C4-2B (cell line): ENCODE data around the gene IGLL1.
"Not testable (repeated sequence)": the region's sequence is repeated elsewhere in the genome, so short reads cannot be mapped to it uniquely, and the experiment has no call there.

ENCODE experiments used
- H3K27ac ChIP-seq: fragments of 450-650 bp; 2 replicates; pipeline ENCODE4 v1.5.1; 2017
- ZFX ChIP-seq: fragments of 450-650 bp; IDR thresholded peaks from 2 replicates; pipeline ENCODE4 v1.6.1; 2017
- TF ChIP-seq, protein P1 (sequence below): fragments of 450-650 bp; conservative IDR thresholded peaks from 2 replicates; pipeline ENCODE4 v1.5.1; 2017; ENCODE audit warnings: mild to moderate bottlenecking

IGLL1 gene

DNA sequence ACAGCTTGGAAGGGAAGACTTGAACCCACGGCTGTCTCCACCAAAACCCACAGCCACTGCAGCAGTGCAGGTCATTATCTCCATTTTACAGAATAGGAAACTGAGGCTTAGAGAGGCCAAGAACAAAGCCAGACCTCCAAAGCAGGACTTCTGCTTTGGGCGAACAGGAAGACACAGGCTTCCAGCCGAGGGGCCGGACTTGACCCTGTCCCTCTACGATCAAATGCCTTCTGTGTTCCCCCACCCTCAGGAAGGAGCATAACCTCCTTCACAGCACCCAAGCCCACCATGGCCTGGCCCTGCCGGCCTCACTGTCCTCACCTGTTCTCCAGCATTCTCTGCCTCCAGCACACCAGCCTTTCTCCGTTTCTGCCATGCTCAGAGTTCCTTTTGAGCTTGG is 15.8 kb downstream of the IGLL1 start:
- H3K27ac ChIP-seq: no peak overlapping the region
- TF ChIP-seq, protein P1, sequence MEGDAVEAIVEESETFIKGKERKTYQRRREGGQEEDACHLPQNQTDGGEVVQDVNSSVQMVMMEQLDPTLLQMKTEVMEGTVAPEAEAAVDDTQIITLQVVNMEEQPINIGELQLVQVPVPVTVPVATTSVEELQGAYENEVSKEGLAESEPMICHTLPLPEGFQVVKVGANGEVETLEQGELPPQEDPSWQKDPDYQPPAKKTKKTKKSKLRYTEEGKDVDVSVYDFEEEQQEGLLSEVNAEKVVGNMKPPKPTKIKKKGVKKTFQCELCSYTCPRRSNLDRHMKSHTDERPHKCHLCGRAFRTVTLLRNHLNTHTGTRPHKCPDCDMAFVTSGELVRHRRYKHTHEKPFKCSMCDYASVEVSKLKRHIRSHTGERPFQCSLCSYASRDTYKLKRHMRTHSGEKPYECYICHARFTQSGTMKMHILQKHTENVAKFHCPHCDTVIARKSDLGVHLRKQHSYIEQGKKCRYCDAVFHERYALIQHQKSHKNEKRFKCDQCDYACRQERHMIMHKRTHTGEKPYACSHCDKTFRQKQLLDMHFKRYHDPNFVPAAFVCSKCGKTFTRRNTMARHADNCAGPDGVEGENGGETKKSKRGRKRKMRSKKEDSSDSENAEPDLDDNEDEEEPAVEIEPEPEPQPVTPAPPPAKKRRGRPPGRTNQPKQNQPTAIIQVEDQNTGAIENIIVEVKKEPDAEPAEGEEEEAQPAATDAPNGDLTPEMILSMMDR: no peak
- no peak for TF ChIP-seq ZFX

DNA sequence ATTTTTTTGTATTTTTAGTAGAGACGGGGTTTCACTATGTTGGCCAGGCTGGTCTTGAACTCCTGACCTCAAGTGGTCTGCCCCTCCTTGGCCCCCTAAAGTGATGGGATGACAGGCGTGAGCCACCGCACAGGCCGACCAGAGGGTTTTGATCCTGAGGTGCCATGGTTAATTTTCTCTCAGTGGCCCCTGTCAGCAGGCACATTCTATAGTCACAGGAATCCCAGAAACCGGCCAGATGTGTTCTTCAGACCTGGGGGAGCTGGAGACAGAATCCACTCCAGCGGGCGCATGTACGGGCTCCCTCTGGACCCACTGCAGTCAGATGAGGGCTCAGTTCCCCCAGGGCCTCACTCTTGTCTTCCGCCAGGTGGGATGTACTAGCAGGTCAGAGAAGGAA is 17.0 kb downstream of the IGLL1 start:
- no peak overlapping the region for H3K27ac ChIP-seq
- no peak for TF ChIP-seq ZFX
- TF ChIP-seq, protein P1: no peak

DNA sequence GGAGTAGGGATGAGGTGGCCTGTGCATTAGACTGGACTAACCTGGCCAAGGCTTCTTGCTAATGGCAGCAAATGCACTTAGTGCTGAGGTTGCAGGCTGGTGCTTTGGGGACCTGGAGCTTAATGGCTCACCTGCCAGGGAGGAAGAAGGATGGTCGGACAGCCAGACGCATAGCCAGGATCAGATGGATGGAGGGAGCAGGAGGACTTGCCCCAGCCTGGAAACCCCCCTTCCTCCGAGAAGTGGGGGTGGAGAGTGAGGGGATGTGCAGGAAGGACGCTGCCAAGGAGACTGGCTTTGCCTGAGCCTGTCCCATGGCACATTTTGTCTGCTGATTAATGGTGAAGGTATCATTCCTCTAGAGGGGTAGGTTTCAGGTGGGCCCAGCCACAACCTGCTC is 17.9 kb downstream of the IGLL1 start:
- H3K27ac ChIP-seq: no peak overlapping the region
- TF ChIP-seq, protein P1: no peak
- no peak for TF ChIP-seq ZFX

DNA sequence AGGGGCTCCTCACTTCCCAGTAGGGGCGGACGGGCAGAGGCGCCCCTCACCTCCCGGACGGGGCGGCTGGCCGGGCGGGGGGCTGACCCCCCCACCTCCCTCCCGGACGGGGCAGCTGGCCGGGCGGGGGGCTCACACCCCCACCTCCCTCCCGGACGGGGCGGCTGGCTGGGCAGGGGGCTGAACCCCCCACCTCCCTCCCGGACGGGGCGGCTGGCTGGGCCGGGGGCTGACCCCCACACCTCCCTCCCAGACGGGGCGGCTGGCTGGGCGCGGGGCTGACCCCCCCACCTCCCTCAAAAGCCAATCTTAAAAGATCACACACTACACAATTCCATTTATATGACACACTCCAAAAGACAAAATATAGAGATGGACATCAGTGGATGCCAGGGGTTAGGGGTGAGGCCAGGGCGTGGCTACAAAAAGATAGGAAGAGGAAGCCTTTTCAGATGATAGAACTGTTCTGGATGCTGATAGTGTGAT is 19.0 kb downstream of the IGLL1 start:
- not testable (repeated sequence) for H3K27ac ChIP-seq

DNA sequence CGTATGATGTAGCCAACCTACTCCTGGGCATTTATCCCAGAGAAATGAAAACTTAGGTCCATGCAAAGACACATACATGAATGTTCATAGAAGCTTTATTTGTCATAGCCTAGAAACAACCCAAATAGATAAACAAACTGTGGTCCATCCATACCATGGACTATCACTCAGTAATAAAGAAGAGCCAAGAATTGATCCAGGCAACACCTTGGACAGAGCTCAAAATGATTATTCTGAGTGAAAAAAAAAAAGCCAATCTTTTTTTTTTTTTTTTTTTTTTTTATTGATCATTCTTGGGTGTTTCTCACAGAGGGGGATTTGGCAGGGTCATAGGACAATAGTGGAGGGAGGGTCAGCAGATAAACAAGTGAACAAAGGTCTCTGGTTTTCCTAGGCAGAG is 19.9 kb downstream of the IGLL1 start:
- not testable (repeated sequence) for H3K27ac ChIP-seq

DNA sequence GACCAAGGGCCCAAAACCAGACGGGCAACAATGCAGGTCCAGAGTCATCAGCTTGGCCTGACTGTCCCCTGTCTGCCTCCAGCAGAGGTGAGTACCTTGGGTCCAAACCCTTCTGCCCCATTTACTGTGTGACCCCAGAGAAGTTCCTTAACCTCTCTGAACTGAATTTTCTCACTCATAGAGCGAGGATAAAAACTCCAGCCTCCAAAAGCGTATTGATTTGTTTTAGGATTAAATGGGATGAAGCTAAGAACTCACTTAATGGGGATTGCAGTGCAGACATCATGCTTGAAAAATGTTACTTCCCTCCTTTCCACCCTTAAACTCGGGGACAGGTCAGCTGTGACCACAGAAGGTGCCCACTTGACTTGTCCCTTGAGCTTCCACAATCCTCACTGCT is 22.6 kb downstream of the IGLL1 start:
- no peak overlapping the region for H3K27ac ChIP-seq
- TF ChIP-seq, protein P1: no peak
- TF ChIP-seq ZFX: no peak

DNA sequence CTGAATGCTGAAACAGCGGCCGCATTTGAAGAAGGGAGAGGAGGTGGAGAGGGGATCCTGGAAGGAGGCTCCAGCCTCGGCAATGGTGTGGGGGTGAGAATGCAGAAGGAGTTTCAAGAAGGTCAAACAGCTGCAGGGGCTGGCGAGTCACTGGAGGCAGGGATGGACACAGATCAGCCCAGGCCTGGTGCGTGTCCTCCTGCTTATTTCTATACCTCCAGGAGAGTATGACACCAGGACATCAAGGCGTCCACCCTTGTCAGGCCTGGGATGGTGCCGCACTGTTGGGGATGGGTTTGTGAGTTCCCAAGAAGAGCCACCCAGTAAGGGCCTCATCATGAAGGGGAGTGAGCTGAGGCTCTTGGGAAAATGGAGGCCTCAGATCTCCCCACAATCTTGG is 23.1 kb downstream of the IGLL1 start:
- no peak overlapping the region for H3K27ac ChIP-seq
- TF ChIP-seq ZFX: no peak
- TF ChIP-seq, protein P1: no peak

DNA sequence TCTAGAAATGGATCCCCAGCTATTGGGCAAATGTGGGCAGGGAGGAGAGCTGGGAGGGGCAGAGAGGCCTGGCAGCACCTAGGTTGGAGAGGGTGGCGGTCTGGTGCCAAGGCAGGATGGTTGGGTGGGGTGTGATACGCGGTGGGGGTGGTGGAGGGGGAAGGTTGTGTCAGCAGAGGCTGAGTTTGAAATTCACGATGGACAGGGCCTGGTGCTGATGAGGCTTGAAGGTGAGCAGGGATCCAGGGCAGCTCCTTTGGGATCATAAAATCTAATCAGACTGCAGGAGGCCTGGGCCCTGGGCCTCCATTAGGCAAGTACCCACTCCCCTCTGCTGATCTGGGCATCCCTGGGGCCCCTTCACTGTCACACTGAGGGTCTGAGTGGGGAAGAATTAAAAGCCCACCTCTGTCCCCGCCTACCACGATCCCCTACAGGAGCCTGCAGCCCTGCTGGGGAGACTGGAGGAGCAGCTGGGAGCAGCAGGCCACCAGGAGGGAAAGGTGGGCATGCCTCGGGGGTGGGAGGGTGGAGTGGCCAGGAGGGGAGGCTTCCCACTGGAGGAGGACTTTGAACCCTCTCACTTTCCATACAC is 24.0 kb downstream of the IGLL1 start:
- no peak for TF ChIP-seq ZFX
- TF ChIP-seq, protein P1: no peak
- H3K27ac ChIP-seq: no peak overlapping the region
